Aorta (tissue), 5 donors: Measurements from ENCODE around the gene SCAP. TPM values are rescaled to one million over a fixed set of nuclear protein-coding genes. Genes with fewer than 3 reads are reported as not detected.
"Not testable (repeated sequence)": the region's sequence is repeated elsewhere in the genome, so short reads cannot be mapped to it uniquely, and the experiment has no call there.

Experiments
- ATAC-seq: fragments of 200-7000 bp; cut with Tn5 transposase; one replicate; pipeline ENCODE4 v1.9.1; 2022; ENCODE audit warnings: moderate library complexity; ENCODE audit not compliant: low FRiP score
- DNase-seq, 2 donors: peaks; one replicate each; pipeline ENCODE4 v3.0.0-alpha.2; 2020
- H3K27ac ChIP-seq, 2 donors: one replicate each; pipeline ENCODE4 v1.5.1; 2013; ENCODE audit warnings: low read length in 2 of 2, mild to moderate bottlenecking in 2 of 2, moderate library complexity in 2 of 2, control low read depth in 1 of 2, inconsistent platforms in 1 of 2, low read depth in 1 of 2
- H3K27me3 ChIP-seq, 2 donors: one replicate each; pipeline ENCODE4 v1.6.1; 2013; ENCODE audit warnings: control low read depth in 1 of 2, low read length in 1 of 2, mild to moderate bottlenecking in 1 of 2, moderate library complexity in 1 of 2; ENCODE audit not compliant: insufficient read depth in 2 of 2, control insufficient read depth in 1 of 2
- H3K36me3 ChIP-seq, 2 donors: one replicate each; pipeline ENCODE4 v1.6.1; 2013; ENCODE audit warnings: control low read depth in 1 of 2, low read length in 1 of 2, mild to moderate bottlenecking in 1 of 2; ENCODE audit not compliant: insufficient read depth in 2 of 2, control insufficient read depth in 1 of 2
- H3K4me1 ChIP-seq, 2 donors: one replicate each; pipeline ENCODE4 v1.6.1; 2013; ENCODE audit warnings: low read length in 2 of 2, control low read depth in 1 of 2, mild to moderate bottlenecking in 1 of 2, moderate library complexity in 1 of 2; ENCODE audit not compliant: insufficient read depth in 2 of 2, control insufficient read depth in 1 of 2
- H3K4me3 ChIP-seq, 2 donors: one replicate each; pipeline ENCODE4 v1.5.1; 2013; ENCODE audit warnings: low read length in 2 of 2, control low read depth in 1 of 2, mild to moderate bottlenecking in 1 of 2
- H3K9me3 ChIP-seq: one replicate; pipeline ENCODE4 v1.6.1; 2013; ENCODE audit warnings: mild to moderate bottlenecking, low read length; ENCODE audit not compliant: control insufficient read depth
- WGBS, 2 donors: extraction: QIAGEN DNeasy Blood & Tissue Kit; methylation state at CpG; one replicate each; pipeline ENCODE4 v1.1.7; 2013; 5-methylcytosine and 5-hydroxymethylcytosine counted together
- intact Hi-C, 2 donors: fragments of 100-400 bp; cut with DNase I; formaldehyde crosslinking; loops; one replicate each; pipeline versions ENCODE4 v1.14.2 to v1.15.0; 2022
- polyA plus RNA-seq, 2 donors: library from polyadenylated mRNA; stranded (reverse); fragments of 200-250 nt; gene quantifications; one replicate each; pipeline ENCODE4 v1.2.3, GENCODE V29; 2013
- total RNA-seq, 2 donors: library from RNA; stranded (reverse); fragmentation: NEBNext Ultra II Directional; extraction: Animal tissue kit (Norgen Biotek cat#: 25700); gene quantifications; one replicate each; pipeline ENCODE4 v1.2.1, GENCODE V29; 2021
- donor health status: healthy with polysubstance abuse.
- donor health status: Bipolar disorder and iron deficiency.
- donor health status: DM: no; HTN: no; CAD: no.
- donor health status: DM: no; HTN: no; CAD: no.
- donor health status: DM: yes; HTN: yes; CAD: no.

The SCAP gene
- total and polyA plus RNA-seq, 4 donors: 13.9 to 66.1 (median 55.2) TPM

DNA sequence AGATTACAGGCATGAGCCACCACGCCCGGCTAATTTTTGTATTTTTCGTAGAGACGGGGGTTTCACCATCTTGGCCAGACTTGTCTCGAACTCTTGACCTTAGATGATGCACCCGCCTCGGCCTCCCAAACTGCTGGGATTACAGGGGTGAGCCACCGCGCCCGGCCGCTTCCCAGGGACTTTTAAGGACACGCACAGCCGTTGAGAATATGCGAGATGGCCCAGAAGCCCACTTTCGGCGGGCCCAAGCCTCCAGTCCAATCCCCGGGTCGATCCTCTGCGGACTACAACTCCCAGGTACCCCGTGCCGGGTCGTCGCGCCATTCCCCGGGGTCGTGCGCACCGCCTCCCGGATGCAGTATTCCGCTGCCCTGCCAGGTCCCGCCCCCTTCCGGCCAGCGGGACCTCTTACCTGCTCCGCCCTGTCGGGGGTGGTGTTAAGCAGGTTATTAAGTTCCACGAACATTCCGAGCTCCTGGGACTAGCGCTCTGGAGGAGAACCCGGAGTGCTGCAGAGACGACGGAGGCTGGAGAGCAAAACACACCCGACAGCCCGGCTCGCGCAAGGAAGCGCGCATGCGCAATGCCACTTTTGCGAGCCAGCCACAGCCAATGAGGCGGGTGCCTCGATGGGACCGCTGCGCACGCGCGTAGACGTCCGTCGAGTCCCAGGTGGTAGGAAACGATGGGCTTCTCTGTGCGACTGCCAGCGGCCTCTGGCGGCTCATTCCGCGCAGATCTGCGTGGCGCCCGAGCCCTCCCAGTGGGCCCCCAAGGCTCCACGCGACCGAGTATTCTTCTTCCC, 37.6 kb upstream of the SCAP start, which contains the start of gene ELP6:
Gene ELP6, minus strand, starts transcription at position 588 of the 805 bp plus-strand sequence. Its CDS starts 122 bp downstream, at position 466.
- Histone ChIP-seq H3K4me3 (peak within 1 kb of the TSS; percentile 47 to 83), H3K36me3 (peaks cover 0 to 2% of the 10 kb centered on the region in 2 donors), H3K9me3 (no peaks in the 10 kb centered on the region), H3K4me1 (no peaks in the 10 kb centered on the region), H3K27ac (peak within 1 kb of the TSS in 1 of 2 donors; percentile 82), H3K27me3 (no peaks in the 10 kb centered on the region)
- ATAC-seq: peak; percentile 100
- DNase-seq: peak; percentile 98
- WGBS, 2 donors: 0% methylated on average over 70 to 71 of the region's 71 CpGs
- intact Hi-C loops: no loop called here

DNA sequence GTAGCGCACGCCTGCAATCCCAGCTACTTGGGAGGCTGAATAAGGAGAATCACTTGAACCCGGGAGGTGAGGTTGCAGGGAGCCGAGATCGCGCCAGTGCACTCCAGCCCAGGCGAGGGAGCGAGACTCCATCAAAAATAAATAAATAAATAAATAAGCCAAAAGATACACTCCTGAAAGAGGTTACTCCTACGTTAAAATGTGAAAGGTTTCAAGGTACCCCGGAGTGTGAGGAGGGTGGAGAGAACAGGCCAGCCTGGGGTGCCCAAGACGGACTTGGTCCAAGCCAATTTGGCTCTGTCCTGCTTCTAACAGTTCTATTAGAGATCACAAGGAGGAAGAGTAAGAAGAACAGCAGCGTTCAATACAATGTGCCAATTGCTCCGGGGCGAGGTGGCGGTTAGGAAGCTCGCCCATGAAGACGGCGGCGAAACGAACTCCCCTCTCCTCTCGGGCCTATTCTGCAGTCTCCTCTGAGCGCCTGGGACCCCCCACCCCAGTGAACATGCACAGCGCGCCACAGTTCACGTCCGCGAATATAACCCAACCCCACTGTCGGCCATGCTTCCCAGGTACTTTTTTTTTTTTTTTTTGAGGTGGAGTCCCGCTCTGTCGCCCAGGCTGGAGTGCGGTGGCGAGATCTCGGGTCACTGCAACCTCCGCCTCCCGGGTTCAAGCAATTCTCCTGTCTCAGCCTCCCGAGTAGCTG, 36.8 kb upstream of the SCAP start:
- no peak overlapping the region for H3K27ac ChIP-seq
- no peaks in the 10 kb centered on the region for H3K27me3 ChIP-seq
- H3K9me3 ChIP-seq: no peaks in the 10 kb centered on the region
- DNase-seq (peak; percentile 51 to 78), ATAC-seq (peak; percentile 12)
- intact Hi-C loops: no loop called here
- H3K4me1 ChIP-seq: no peaks in the 10 kb centered on the region
- WGBS, 2 donors: 17 to 18% methylated on average over 36 of the region's 36 CpGs
- peak overlapping the region; percentile 47 to 83 for H3K4me3 ChIP-seq
- peaks cover 0 to 2% of the 10 kb centered on the region in 2 donors for H3K36me3 ChIP-seq

DNA sequence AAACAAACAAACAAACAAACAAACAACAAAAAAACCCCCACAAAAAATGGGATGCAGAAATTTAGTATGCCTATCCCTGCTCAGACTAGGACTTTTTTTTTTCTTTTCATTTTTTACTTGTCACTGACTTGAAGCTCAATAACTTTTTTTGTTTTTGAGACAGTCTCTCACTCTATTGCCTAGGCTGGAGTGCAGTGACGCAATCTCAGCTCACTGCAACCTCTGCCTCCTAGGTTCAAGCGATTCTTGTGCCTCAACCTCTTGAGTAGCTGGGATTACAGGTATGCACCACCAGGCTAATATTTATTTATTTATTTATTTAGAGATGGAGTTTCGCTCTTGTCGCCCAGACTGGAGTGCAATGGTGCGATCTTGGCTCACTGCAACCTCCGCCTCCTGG, 29.5 kb upstream of the SCAP start:
- DNase-seq, H3K27me3 ChIP-seq, H3K27ac ChIP-seq, H3K4me1 ChIP-seq, intact Hi-C loops, H3K9me3 ChIP-seq, H3K4me3 ChIP-seq, ATAC-seq: not testable (repeated sequence)
- 98% methylated on average over 6 of the region's 6 CpGs for WGBS, 2 donors
- H3K36me3 ChIP-seq: peaks cover 0 to 14% of the 10 kb centered on the region in 2 donors

DNA sequence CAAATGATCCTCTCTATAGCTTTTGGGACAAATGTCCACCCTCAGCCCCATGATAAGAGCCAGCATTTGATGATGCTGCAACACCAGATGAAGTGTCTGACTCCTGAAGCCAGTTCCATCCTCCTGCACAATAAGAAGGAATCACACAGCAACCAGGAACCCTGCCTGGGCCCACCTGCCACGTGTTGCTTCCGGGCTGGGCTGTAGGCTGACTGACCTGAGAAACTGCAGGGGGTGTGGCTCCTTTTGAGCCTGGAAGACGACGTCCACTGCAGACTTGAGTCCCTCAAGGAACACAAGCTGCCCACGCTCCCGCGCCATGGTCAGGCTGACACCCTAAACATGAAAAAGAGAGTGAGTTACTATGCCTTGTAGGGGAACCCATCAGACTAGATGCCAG, 28.4 kb upstream of the SCAP start:
- H3K4me1 ChIP-seq: no peaks in the 10 kb centered on the region
- WGBS, 2 donors: 88 to 90% methylated on average over 7 of the region's 7 CpGs
- H3K27me3 ChIP-seq: no peaks in the 10 kb centered on the region
- peaks cover 0 to 12% of the 10 kb centered on the region in 2 donors for H3K36me3 ChIP-seq
- H3K9me3 ChIP-seq: no peaks in the 10 kb centered on the region
- no peak for DNase-seq
- ATAC-seq: no peak
- intact Hi-C loops: no loop called here
- H3K4me3 ChIP-seq: no peak overlapping the region
- no peak overlapping the region for H3K27ac ChIP-seq

DNA sequence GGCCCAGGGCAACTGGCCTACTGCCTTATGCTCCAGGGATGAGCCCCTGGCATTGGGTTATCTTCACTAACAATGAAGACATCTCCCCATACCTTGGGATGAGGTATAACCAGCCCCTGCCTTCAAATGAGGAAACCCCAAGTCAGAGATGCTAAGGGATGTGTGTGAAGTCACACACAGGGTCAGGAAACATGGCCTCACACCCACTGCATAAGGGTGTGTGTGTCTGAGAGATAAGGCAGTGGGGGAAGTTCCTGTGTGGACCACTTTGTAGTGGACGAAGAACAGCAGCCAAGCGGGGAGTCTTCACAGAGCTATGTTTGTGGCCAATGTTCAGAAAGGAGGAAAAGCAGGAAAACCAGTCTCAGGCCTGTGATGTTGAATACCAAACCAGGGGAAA, 27.3 kb upstream of the SCAP start:
- no peak for ATAC-seq
- no peak overlapping the region for H3K27ac ChIP-seq
- no peaks in the 10 kb centered on the region for H3K4me1 ChIP-seq
- no peaks in the 10 kb centered on the region for H3K9me3 ChIP-seq
- H3K4me3 ChIP-seq: no peak overlapping the region
- no peaks in the 10 kb centered on the region for H3K27me3 ChIP-seq
- WGBS, 2 donors: 95 to 97% methylated on average over 2 of the region's 2 CpGs
- intact Hi-C loops: no loop called here
- DNase-seq: no peak
- H3K36me3 ChIP-seq: peaks cover 0 to 19% of the 10 kb centered on the region in 2 donors

DNA sequence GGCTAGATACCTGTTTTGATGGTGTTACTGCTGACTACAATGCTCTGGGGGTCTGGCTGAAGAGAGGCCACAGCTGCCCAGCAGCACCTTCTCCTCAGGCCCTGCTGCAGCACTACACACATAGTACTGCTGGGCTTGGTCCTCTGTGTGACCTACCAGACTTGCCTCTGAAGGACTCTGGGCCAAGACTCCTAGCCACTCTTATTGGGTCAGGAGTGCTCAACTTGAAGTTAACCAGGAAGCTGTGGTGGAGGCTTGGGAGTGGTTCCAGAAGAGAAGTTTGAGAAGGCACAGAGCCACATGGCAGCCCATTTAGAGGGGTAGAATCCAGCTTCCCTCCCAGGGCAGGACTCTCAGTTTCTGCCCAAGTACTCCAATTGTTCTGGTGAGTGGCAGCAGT, 21.2 kb upstream of the SCAP start:
- Histone ChIP-seq H3K4me3 (no peak overlapping the region), H3K4me1 (no peaks in the 10 kb centered on the region), H3K27me3 (no peaks in the 10 kb centered on the region), H3K36me3 (peaks cover 0 to 22% of the 10 kb centered on the region in 2 donors), H3K9me3 (no peaks in the 10 kb centered on the region), H3K27ac (no peak overlapping the region)
- ATAC-seq (no peak), DNase-seq (no peak)
- intact Hi-C loops: no loop called here

DNA sequence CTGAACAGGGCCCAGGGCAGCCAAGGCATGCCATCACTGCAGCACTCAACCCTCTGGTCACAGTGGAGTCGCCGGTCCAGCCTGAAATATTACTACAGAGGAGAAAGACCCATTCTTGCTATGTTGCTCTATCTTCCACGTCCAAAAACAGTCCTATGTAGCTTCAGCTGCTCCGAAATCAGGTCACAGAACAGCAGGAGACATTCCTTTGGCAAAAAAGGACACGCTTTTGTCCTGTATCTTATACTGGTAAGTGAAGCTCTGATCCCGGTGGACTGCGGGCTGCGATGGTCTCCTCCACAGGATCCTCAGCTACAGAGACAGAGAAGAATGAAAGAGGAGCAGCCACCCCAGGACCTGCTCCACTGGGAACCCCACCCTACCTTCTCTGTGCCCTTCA, 20.1 kb upstream of the SCAP start:
- DNase-seq (no peak), ATAC-seq (no peak)
- Histone ChIP-seq H3K36me3 (peaks cover 0 to 17% of the 10 kb centered on the region in 2 donors), H3K27ac (no peak overlapping the region), H3K27me3 (no peaks in the 10 kb centered on the region), H3K4me3 (no peak overlapping the region), H3K9me3 (no peaks in the 10 kb centered on the region), H3K4me1 (no peaks in the 10 kb centered on the region)
- 94 to 95% methylated on average over 8 of the region's 8 CpGs for WGBS, 2 donors
- intact Hi-C loops: no loop called here

DNA sequence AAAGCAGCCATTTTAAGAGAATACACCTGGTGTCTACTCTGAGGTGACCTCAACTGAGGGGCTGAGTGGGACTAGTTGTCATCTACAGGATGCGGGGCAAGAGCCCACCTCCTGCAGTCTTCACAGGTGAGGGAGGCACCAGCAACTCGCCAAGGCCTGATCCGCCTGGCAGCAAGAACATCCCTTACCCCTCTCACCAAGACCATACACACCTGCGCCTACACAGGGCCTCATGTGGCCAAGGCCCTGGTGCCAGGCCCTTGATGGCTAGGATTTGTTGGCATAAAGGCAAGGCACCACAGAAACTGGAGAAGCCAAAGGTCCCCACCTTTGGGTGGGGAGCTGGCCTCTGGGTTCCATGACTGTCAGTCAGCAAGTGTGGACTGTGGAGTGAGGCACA, 19.4 kb upstream of the SCAP start:
- Histone ChIP-seq H3K36me3 (peaks cover 0 to 15% of the 10 kb centered on the region in 2 donors), H3K4me1 (no peaks in the 10 kb centered on the region), H3K9me3 (no peaks in the 10 kb centered on the region), H3K27me3 (no peaks in the 10 kb centered on the region), H3K27ac (no peak overlapping the region), H3K4me3 (no peak overlapping the region)
- intact Hi-C loops: no loop called here
- ATAC-seq (no peak), DNase-seq (no peak)
- 94 to 95% methylated on average over 4 of the region's 4 CpGs for WGBS, 2 donors

DNA sequence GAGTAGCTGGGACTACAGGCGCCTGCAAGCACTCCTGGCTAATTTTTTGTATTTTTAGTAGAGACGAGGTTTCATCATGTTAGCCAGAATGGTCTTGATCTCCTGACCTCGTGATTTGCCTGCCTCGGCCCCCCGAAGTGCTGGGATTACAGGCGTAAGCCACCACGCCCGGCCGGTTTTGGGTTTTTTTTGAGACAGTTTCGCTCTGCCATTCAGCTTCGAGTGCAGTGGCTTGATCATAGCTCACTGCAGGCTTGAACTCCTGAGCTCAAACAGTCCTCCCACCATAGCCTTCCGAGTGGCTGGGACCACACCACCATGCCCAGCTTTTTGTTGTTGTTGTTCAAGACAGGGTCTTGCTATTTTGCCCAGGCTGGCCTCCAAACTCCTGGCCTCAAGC, 16.0 kb upstream of the SCAP start:
- Histone ChIP-seq H3K36me3 (peaks cover 0 to 5% of the 10 kb centered on the region in 2 donors), H3K4me1 (no peaks in the 10 kb centered on the region), H3K27me3 (no peaks in the 10 kb centered on the region), H3K9me3 (no peaks in the 10 kb centered on the region), H3K4me3 (no peak overlapping the region), H3K27ac (no peak overlapping the region)
- 89 to 90% methylated on average over 12 of the region's 12 CpGs for WGBS, 2 donors
- no peak for ATAC-seq
- no peak for DNase-seq
- intact Hi-C loops: no loop called here
